WTC11 (cell line): ENCODE data around the gene BICRA. TPM values are rescaled to one million over a fixed set of nuclear protein-coding genes. Genes with fewer than 3 reads are reported as not detected.
"Not testable (repeated sequence)": the region's sequence is repeated elsewhere in the genome, so short reads cannot be mapped to it uniquely, and the experiment has no call there.

Experiments
- ATAC-seq: fragments of 200-7000 bp; cut with Tn5 transposase; 2 replicates; pipeline ENCODE4 v1.10.0; 2021; ENCODE audit warnings: mild to moderate bottlenecking, moderate library complexity
- CTCF ChIA-PET: fragments of 300-600 bp; sonication (Branson Sonifier 250); formaldehyde crosslinking; loops from one replicate; lab custom pipeline; 2021; ENCODE audit warnings: antibody characterized with exemption; lab: Charles Lee
- POLR2A ChIA-PET: fragments of 350-600 bp; sonication (Branson Sonifier 250); formaldehyde crosslinking; loops from one replicate; lab custom pipeline; 2021; ENCODE audit warnings: antibody characterized with exemption; lab: Charles Lee
- DNase-seq: peaks from one replicate; pipeline ENCODE4 v3.0.0; 2021; ENCODE audit warnings: low spot score
- H3K27ac Mint-ChIP-seq: 2 replicates; pipeline ENCODE4 v1.8.0; 2021; ENCODE audit warnings: mixed read lengths
- H3K27me3 Mint-ChIP-seq: 2 replicates; pipeline ENCODE4 v1.8.0; 2021; ENCODE audit warnings: low read depth, mild to moderate bottlenecking, moderate library complexity, mixed read lengths
- H3K36me3 Mint-ChIP-seq: 2 replicates; pipeline ENCODE4 v1.8.0; 2021; ENCODE audit warnings: mixed read lengths
- H3K4me1 Mint-ChIP-seq: 2 replicates; pipeline ENCODE4 v1.8.0; 2022; ENCODE audit warnings: mixed read lengths
- H3K4me3 Mint-ChIP-seq: 2 replicates; pipeline ENCODE4 v1.8.0; 2021; ENCODE audit warnings: mild to moderate bottlenecking, moderate library complexity, mixed read lengths
- H3K9me3 Mint-ChIP-seq: 2 replicates; pipeline ENCODE4 v1.8.0; 2021; ENCODE audit warnings: mixed read lengths
- CREB1 ChIP-seq: sonication (generic); formaldehyde crosslinking; IDR thresholded peaks from 2 replicates; pipeline ENCODE4 v1.8.0; 2023; ENCODE audit warnings: mild to moderate bottlenecking, missing genetic modification reagents
- ELF4 ChIP-seq: sonication (generic); formaldehyde crosslinking; IDR thresholded peaks from 2 replicates; pipeline ENCODE4 v1.8.1; 2022; ENCODE audit warnings: low read depth, mild to moderate bottlenecking, moderate library complexity, missing genetic modification reagents
- HMGA2 ChIP-seq: fragments of 250-450 bp; sonication (Bioruptor Pico); IDR thresholded peaks from 2 replicates; pipeline ENCODE4 v1.4.0; 2021; ENCODE audit warnings: mild to moderate bottlenecking, moderate library complexity
- JAZF1 ChIP-seq: fragments of 250-450 bp; sonication (Bioruptor Pico); IDR thresholded peaks from 2 replicates; pipeline ENCODE4 v1.9.0; 2021; ENCODE audit warnings: moderate library complexity, mild to moderate bottlenecking, inconsistent platforms
- JUN ChIP-seq: sonication (generic); formaldehyde crosslinking; IDR thresholded peaks from 2 replicates; pipeline ENCODE4 v1.8.0; 2023; ENCODE audit warnings: mild to moderate bottlenecking, missing genetic modification reagents
- MYBL2 ChIP-seq: sonication (generic); formaldehyde crosslinking; IDR thresholded peaks from 2 replicates; pipeline ENCODE4 v1.8.1; 2023; ENCODE audit warnings: mild to moderate bottlenecking, moderate library complexity, missing genetic modification reagents
- NFE2L1 ChIP-seq: sonication (generic); formaldehyde crosslinking; IDR thresholded peaks from 2 replicates; pipeline ENCODE4 v1.8.1; 2023; ENCODE audit warnings: missing genetic modification reagents
- NR1H2 ChIP-seq: sonication (generic); formaldehyde crosslinking; IDR thresholded peaks from 2 replicates; pipeline ENCODE4 v1.9.0; 2021; ENCODE audit warnings: mild to moderate bottlenecking, moderate library complexity, missing genetic modification reagents
- SMAD3 ChIP-seq: sonication (generic); formaldehyde crosslinking; IDR thresholded peaks from 2 replicates; pipeline ENCODE4 v1.8.0; 2022; ENCODE audit warnings: missing genetic modification reagents, mild to moderate bottlenecking, borderline replicate concordance
- SP1 ChIP-seq: sonication (generic); formaldehyde crosslinking; conservative IDR thresholded peaks from 2 replicates; pipeline ENCODE4 v1.8.1; 2022; ENCODE audit warnings: missing genetic modification reagents
- TCF7 ChIP-seq: sonication (generic); formaldehyde crosslinking; IDR thresholded peaks from 2 replicates; pipeline ENCODE4 v1.8.0; 2022; ENCODE audit warnings: mild to moderate bottlenecking, low read depth, missing genetic modification reagents, moderate library complexity
- ZNF219 ChIP-seq: sonication (generic); formaldehyde crosslinking; IDR thresholded peaks from 2 replicates; pipeline ENCODE4 v1.8.0; 2023; ENCODE audit warnings: missing genetic modification reagents, mild to moderate bottlenecking, borderline replicate concordance
- ZNF263 ChIP-seq: sonication (generic); formaldehyde crosslinking; IDR thresholded peaks from 2 replicates; pipeline ENCODE4 v1.8.1; 2022; ENCODE audit warnings: low read depth, mild to moderate bottlenecking, moderate library complexity, missing genetic modification reagents
- total RNA-seq: library from RNA; stranded (reverse); gene quantifications from 3 replicates; pipeline ENCODE4 v1.2.3, GENCODE V29; 2021
- TF ChIP-seq, protein P1 (sequence below): sonication (generic); formaldehyde crosslinking; IDR thresholded peaks from 2 replicates; pipeline ENCODE4 v1.8.1; 2023; ENCODE audit warnings: mild to moderate bottlenecking, missing genetic modification reagents
- TF ChIP-seq, protein P2 (sequence below): sonication (generic); formaldehyde crosslinking; IDR thresholded peaks from 2 replicates; pipeline ENCODE4 v1.8.0; 2023; ENCODE audit warnings: missing genetic modification reagents
- TF ChIP-seq, protein P3 (sequence below): fragments of 250-450 bp; sonication (Bioruptor Pico); IDR thresholded peaks from 2 replicates; pipeline ENCODE4 v1.9.0; 2021; ENCODE audit warnings: moderate library complexity, mild to moderate bottlenecking, inconsistent platforms, borderline replicate concordance
- TF ChIP-seq, protein P4 (sequence below): sonication (generic); formaldehyde crosslinking; IDR thresholded peaks from 2 replicates; pipeline ENCODE4 v1.8.0; 2023; ENCODE audit warnings: mild to moderate bottlenecking, missing genetic modification reagents
- TF ChIP-seq, protein P5 (sequence below): sonication (generic); formaldehyde crosslinking; IDR thresholded peaks from 2 replicates; pipeline ENCODE4 v1.8.1; 2023; ENCODE audit warnings: mild to moderate bottlenecking, missing genetic modification reagents, moderate library complexity

The BICRA gene
- total RNA-seq, 1 experiment from 2014 or later, result 30.3 TPM

DNA sequence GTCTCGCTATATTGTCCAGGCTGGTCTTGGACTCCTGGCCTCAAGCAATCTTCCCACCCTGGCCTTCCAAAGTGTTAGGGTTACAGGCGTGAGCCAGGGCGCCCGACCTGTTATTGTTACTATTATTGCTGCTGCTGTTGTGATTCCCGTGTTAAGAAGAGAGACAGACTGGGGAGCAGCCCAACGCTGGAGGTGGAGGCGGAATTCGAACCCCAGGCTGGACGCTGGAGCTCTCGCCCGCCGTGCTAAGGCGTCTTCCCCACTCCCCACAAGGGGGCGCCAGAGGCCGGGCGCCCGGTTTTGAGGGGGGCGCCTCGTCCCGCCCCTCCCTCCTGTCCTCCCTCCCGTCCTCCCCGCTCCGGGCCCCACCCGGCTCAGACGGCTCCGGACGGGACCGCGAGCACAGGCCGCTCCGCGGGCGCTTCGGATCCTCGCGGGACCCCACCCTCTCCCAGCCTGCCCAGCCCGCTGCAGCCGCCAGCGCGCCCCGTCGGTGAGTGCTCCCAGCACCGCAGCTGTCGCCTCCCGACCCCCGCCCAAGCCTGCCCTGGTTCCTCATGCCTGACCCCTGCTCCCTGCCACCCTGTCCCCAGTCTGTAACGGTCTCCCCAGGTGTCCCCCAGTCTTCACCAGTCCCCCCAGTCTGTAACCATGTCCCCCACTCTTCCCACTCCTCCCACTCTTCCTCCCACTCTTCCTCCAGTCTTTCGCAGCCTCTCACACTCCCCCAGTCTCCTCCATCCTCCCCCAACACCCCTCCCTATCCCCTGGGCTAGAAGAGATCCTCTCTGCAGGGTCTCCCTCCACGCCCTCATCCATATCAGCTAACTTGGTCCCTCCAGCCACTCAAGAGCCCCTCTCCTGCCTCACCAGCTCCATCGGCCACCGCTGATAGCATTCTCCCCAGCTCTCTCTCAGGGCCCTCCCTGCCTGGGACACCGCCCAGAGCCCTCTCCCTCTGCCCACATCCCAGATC, 104.4 kb downstream of the BICRA start, which contains the start of gene EHD2 (continued):
- 0 out of 2 replicates have a peak, but pooled peaks have one; percentile 22 for TF ChIP-seq SMAD3 (CRISPR knock-in tag)
- no peak for TF ChIP-seq HMGA2 (CRISPR knock-in tag)
- TF ChIP-seq, all 79 proteins: peak for 9

DNA sequence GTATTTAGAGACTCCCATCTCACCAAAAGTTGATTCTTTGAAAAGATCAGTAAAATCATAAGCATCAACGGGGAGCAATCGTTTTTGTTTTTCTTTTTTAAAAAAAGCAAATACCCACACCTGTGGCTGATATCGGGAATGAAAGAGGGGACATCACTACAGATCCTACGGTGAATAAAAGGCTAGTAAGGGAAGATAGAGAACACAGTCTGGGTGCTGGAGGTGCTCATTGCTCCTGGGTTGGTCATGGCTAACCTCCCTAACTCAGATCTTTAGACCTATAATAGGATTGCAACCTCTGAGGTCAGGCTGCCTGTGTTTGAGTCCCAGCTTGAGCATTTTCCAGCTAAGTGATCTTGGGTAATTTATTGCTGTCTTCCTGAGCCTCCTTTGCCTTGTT, 105.4 kb downstream of the BICRA start:
- H3K4me3 Mint-ChIP-seq, result peak overlapping the region; percentile 66
- peaks cover 17% of the 10 kb centered on the region for H3K27me3 Mint-ChIP-seq
- peaks cover 20% of the 10 kb centered on the region; the same call in 1 of the 2 replicates for H3K36me3 Mint-ChIP-seq
- TF ChIP-seq, protein P1, sequence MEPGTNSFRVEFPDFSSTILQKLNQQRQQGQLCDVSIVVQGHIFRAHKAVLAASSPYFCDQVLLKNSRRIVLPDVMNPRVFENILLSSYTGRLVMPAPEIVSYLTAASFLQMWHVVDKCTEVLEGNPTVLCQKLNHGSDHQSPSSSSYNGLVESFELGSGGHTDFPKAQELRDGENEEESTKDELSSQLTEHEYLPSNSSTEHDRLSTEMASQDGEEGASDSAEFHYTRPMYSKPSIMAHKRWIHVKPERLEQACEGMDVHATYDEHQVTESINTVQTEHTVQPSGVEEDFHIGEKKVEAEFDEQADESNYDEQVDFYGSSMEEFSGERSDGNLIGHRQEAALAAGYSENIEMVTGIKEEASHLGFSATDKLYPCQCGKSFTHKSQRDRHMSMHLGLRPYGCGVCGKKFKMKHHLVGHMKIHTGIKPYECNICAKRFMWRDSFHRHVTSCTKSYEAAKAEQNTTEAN, result no peak
- TF ChIP-seq ELF4 (CRISPR knock-in tag) (no peak), JUN (CRISPR knock-in tag) (no peak), ZNF263 (CRISPR knock-in tag) (no peak), MYBL2 (CRISPR knock-in tag) (no peak), NFE2L1 (no peak)
- TF ChIP-seq, protein P2, sequence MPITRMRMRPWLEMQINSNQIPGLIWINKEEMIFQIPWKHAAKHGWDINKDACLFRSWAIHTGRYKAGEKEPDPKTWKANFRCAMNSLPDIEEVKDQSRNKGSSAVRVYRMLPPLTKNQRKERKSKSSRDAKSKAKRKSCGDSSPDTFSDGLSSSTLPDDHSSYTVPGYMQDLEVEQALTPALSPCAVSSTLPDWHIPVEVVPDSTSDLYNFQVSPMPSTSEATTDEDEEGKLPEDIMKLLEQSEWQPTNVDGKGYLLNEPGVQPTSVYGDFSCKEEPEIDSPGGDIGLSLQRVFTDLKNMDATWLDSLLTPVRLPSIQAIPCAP (CRISPR knock-in tag), result no peak
- ChIA-PET CTCF (interaction anchor here (1.0 to 3.6 kb wide), 16 partner anchors 8 to 285 kb away, joined by 3 to 102 read pairs (median 21); partner anchors contain the start of gene NOP53), POLR2A (no interaction called here)
- H3K4me1 Mint-ChIP-seq, result peaks cover 11% of the 10 kb centered on the region; the same call in 1 of the 2 replicates
- H3K27ac Mint-ChIP-seq, result no peak overlapping the region
- peaks cover 18% of the 10 kb centered on the region for H3K9me3 Mint-ChIP-seq
- ATAC-seq (no peak), DNase-seq (no peak)

DNA sequence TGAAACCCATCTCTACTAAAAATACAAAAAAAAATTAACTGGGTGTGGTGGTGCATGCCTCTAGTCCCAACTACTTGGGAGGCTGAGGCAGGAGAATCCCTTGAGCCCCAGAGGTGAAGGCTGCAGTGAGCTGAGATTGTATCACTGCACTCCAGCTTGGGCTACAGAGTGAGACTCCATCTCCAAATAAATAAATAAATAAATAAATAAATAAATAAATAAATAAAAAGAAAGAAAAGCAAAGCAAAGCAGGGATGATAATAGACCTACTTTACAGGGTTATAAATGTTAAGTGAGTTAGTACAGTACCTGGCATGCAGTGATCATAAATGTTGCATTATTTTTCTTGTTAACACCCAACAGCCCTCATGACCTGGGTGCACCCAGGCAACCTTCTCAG, 105.9 kb downstream of the BICRA start:
- H3K27ac Mint-ChIP-seq, DNase-seq, ATAC-seq, H3K4me3 Mint-ChIP-seq, POLR2A ChIA-PET: not testable (repeated sequence)
- peaks cover 17% of the 10 kb centered on the region for H3K27me3 Mint-ChIP-seq
- peaks cover 11% of the 10 kb centered on the region; the same call in 1 of the 2 replicates for H3K4me1 Mint-ChIP-seq
- peaks cover 18% of the 10 kb centered on the region for H3K9me3 Mint-ChIP-seq
- H3K36me3 Mint-ChIP-seq, result peaks cover 20% of the 10 kb centered on the region; the same call in 1 of the 2 replicates
- CTCF ChIA-PET, result interaction anchor here (1.0 to 3.0 kb wide), 3 partner anchors 9 to 23 kb away, joined by 4 to 102 read pairs (median 5); no protein-coding TSS in a partner anchor

DNA sequence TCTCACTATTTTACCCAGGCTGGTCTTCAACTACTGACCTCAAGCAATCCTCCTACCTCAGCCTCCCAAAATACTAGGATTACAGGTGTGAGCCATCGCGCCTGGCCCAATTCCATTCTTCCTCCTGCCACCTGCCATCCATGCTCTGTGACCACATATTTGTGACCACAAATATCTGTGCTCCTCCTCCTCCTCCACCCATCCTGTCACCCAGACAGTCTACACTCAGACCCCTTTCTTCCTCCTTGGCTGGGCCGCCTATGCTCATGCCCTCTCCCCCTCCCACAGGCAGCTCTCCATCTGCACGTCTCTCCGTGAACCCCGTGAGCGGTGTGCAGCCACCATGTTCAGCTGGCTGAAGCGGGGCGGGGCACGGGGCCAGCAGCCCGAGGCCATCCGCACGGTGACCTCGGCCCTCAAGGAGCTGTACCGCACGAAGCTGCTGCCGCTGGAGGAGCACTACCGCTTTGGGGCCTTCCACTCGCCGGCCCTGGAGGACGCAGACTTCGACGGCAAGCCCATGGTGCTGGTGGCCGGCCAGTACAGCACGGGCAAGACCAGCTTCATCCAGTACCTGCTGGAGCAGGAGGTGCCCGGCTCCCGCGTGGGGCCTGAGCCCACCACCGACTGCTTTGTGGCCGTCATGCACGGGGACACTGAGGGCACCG, 107.5 kb downstream of the BICRA start:
- H3K4me3 Mint-ChIP-seq, result no peak overlapping the region
- ChIA-PET CTCF (interaction anchor here (1.0 to 1.1 kb wide), 3 partner anchors 23 to 280 kb away, joined by 3 to 7 read pairs (median 5); no protein-coding TSS in a partner anchor), POLR2A (interaction anchor here (0.7 kb wide), 1 partner anchor 469 kb away, joined by 4 read pairs; no protein-coding TSS in a partner anchor)
- DNase-seq (no peak), ATAC-seq (no peak)
- peaks cover 17% of the 10 kb centered on the region for H3K27me3 Mint-ChIP-seq
- peaks cover 18% of the 10 kb centered on the region for H3K9me3 Mint-ChIP-seq
- TF ChIP-seq, protein P3, sequence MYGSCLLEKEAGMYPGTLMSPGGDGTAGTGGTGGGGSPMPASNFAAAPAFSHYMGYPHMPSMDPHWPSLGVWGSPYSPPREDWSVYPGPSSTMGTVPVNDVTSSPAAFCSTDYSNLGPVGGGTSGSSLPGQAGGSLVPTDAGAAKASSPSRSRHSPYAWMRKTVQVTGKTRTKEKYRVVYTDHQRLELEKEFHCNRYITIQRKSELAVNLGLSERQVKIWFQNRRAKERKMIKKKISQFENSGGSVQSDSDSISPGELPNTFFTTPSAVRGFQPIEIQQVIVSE, result no peak
- TF ChIP-seq, protein P4, sequence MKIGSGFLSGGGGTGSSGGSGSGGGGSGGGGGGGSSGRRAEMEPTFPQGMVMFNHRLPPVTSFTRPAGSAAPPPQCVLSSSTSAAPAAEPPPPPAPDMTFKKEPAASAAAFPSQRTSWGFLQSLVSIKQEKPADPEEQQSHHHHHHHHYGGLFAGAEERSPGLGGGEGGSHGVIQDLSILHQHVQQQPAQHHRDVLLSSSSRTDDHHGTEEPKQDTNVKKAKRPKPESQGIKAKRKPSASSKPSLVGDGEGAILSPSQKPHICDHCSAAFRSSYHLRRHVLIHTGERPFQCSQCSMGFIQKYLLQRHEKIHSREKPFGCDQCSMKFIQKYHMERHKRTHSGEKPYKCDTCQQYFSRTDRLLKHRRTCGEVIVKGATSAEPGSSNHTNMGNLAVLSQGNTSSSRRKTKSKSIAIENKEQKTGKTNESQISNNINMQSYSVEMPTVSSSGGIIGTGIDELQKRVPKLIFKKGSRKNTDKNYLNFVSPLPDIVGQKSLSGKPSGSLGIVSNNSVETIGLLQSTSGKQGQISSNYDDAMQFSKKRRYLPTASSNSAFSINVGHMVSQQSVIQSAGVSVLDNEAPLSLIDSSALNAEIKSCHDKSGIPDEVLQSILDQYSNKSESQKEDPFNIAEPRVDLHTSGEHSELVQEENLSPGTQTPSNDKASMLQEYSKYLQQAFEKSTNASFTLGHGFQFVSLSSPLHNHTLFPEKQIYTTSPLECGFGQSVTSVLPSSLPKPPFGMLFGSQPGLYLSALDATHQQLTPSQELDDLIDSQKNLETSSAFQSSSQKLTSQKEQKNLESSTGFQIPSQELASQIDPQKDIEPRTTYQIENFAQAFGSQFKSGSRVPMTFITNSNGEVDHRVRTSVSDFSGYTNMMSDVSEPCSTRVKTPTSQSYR (CRISPR knock-in tag), result no peak
- TF ChIP-seq JAZF1 (no peak), ZNF219 (CRISPR knock-in tag) (no peak), ZNF263 (CRISPR knock-in tag) (no peak), NR1H2 (CRISPR knock-in tag) (no peak), SMAD3 (CRISPR knock-in tag) (no peak), TCF7 (no peak), SP1 (no peak), CREB1 (no peak)
- TF ChIP-seq, protein P5, sequence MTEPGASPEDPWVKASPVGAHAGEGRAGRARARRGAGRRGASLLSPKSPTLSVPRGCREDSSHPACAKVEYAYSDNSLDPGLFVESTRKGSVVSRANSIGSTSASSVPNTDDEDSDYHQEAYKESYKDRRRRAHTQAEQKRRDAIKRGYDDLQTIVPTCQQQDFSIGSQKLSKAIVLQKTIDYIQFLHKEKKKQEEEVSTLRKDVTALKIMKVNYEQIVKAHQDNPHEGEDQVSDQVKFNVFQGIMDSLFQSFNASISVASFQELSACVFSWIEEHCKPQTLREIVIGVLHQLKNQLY, result no peak
- TF ChIP-seq, all 79 proteins: peak for 0
- no peak overlapping the region for H3K27ac Mint-ChIP-seq
- peaks cover 11% of the 10 kb centered on the region; the same call in 1 of the 2 replicates for H3K4me1 Mint-ChIP-seq
- peaks cover 20% of the 10 kb centered on the region; the same call in 1 of the 2 replicates for H3K36me3 Mint-ChIP-seq
